Calu3 (cell line): Measurements from ENCODE around the gene TYMP. TPM values are rescaled to one million over a fixed set of nuclear protein-coding genes. Genes with fewer than 3 reads are reported as not detected.

Experiments used
- BruUV-seq: library from RNA; stranded (reverse); fragments of 400-500 nt; replicated peaks from 2 replicates; lab custom pipeline; 2021; lab: Mats Ljungman, UMichigan
- CTCF ChIA-PET: fragments of 300-600 bp; sonication (Branson Sonifier 250); formaldehyde crosslinking; loops from one replicate; lab custom pipeline; 2022; ENCODE audit warnings: antibody characterized with exemption; lab: Charles Lee
- DNase-seq: peaks from one replicate; pipeline ENCODE4 v3.0.0; 2022
- H3K27ac Mint-ChIP-seq: one replicate; pipeline ENCODE4 v1.8.0; 2022; ENCODE audit warnings: mixed read lengths; ENCODE audit not compliant: unreplicated experiment
- H3K27me3 Mint-ChIP-seq: one replicate; pipeline ENCODE4 v1.8.0; 2022; ENCODE audit warnings: mixed read lengths; ENCODE audit not compliant: unreplicated experiment
- H3K36me3 Mint-ChIP-seq: one replicate; pipeline ENCODE4 v1.8.0; 2022; ENCODE audit warnings: mild to moderate bottlenecking, moderate library complexity, mixed read lengths; ENCODE audit not compliant: insufficient read depth, unreplicated experiment
- H3K4me1 Mint-ChIP-seq: one replicate; pipeline ENCODE4 v1.8.0; 2022; ENCODE audit warnings: mild to moderate bottlenecking, low read depth, mixed read lengths; ENCODE audit not compliant: unreplicated experiment
- H3K4me3 Mint-ChIP-seq: one replicate; pipeline ENCODE4 v1.8.0; 2022; ENCODE audit warnings: mild to moderate bottlenecking, low read depth, moderate library complexity, mixed read lengths; ENCODE audit not compliant: unreplicated experiment
- H3K9me3 Mint-ChIP-seq: one replicate; pipeline ENCODE4 v1.8.0; 2022; ENCODE audit warnings: low read depth, mixed read lengths; ENCODE audit not compliant: unreplicated experiment
- CTCF ChIP-seq: fragments of 200-600 bp; IDR thresholded peaks from one replicate; pipeline ENCODE4 v1.8.0; 2022; ENCODE audit warnings: antibody characterized with exemption; ENCODE audit not compliant: unreplicated experiment
- intact Hi-C: fragments of 100-400 bp; cut with micrococcal nuclease; formaldehyde crosslinking; loops from one replicate; pipeline ENCODE4 v1.10.0; 2022; ENCODE audit not compliant: unreplicated experiment
- total RNA-seq: library from RNA; stranded (reverse); gene quantifications from 2 replicates; pipeline ENCODE4 v1.2.3, GENCODE V29; 2022

TYMP gene
- total RNA-seq, 1 experiment from 2014 or later, result 44.1 TPM

GRCh38 chr22:50532824-50533796 lies 3.3 kb upstream of the TYMP start:
- Mint-ChIP-seq H3K27ac (peak overlapping the region; percentile 98), H3K36me3 (peaks cover 72% of the 10 kb centered on the region), H3K27me3 (no peaks in the 10 kb centered on the region), H3K4me3 (peak overlapping the region; percentile 90), H3K4me1 (peaks cover 31% of the 10 kb centered on the region), H3K9me3 (no peaks in the 10 kb centered on the region)
- CTCF ChIA-PET, result interaction anchor here (1.5 to 1.9 kb wide), 2 partner anchors 30 to 88 kb away, joined by 5 to 6 read pairs; partner anchors contain the start of gene SYCE3
- TSS peak; percentile 18 for BruUV-seq
- no peak for TF ChIP-seq CTCF
- no peak for DNase-seq
- intact Hi-C loops, result no loop called here

GRCh38 chr22:50531962-50532674 lies 2.3 kb upstream of the TYMP start:
- no peak for TF ChIP-seq CTCF
- intact Hi-C loops, result loop anchor here (2.0 kb wide), 1 partner anchor 89 kb away; no protein-coding TSS in a partner anchor
- CTCF ChIA-PET, result interaction anchor here (0.7 to 1.9 kb wide), 5 partner anchors 31 to 225 kb away, joined by 3 to 6 read pairs (median 3); partner anchors contain the start of gene SYCE3
- peaks cover 29% of the 10 kb centered on the region for H3K4me1 Mint-ChIP-seq
- peak; percentile 84 for DNase-seq
- H3K4me3 Mint-ChIP-seq, result peak overlapping the region; percentile 90
- peak overlapping the region; percentile 98 for H3K27ac Mint-ChIP-seq
- no peaks in the 10 kb centered on the region for H3K9me3 Mint-ChIP-seq
- H3K36me3 Mint-ChIP-seq, result peaks cover 76% of the 10 kb centered on the region
- no peaks in the 10 kb centered on the region for H3K27me3 Mint-ChIP-seq
- no TSS peak for BruUV-seq

GRCh38 chr22:50531546-50531961 lies 1.7 kb upstream of the TYMP start:
- H3K27me3 Mint-ChIP-seq, result no peaks in the 10 kb centered on the region
- peak overlapping the region; percentile 98 for H3K27ac Mint-ChIP-seq
- DNase-seq, result peak; percentile 70
- CTCF ChIA-PET, result interaction anchor here (0.7 to 1.5 kb wide), 5 partner anchors 8 to 226 kb away, joined by 3 to 5 read pairs (median 3); partner anchors contain the start of gene SYCE3
- no peaks in the 10 kb centered on the region for H3K9me3 Mint-ChIP-seq
- peaks cover 82% of the 10 kb centered on the region for H3K36me3 Mint-ChIP-seq
- intact Hi-C loops, result loop anchor here (2.0 kb wide), 1 partner anchor 89 kb away; no protein-coding TSS in a partner anchor
- no peak for TF ChIP-seq CTCF
- H3K4me3 Mint-ChIP-seq, result peak overlapping the region; percentile 90
- H3K4me1 Mint-ChIP-seq, result peaks cover 34% of the 10 kb centered on the region
- no TSS peak for BruUV-seq

GRCh38 chr22:50530877-50531545 lies 1.2 kb upstream of the TYMP start:
- peak; percentile 85 for DNase-seq
- BruUV-seq, result TSS peak; percentile 14
- TF ChIP-seq CTCF, result no peak
- intact Hi-C loops, result loop anchor here (2.0 kb wide), 1 partner anchor 90 kb away; no protein-coding TSS in a partner anchor
- CTCF ChIA-PET, result interaction anchor here (1.0 to 1.5 kb wide), 2 partner anchors 8 to 32 kb away, joined by 3 to 5 read pairs; partner anchors contain the start of gene SYCE3
- no peaks in the 10 kb centered on the region for H3K9me3 Mint-ChIP-seq
- peaks cover 34% of the 10 kb centered on the region for H3K4me1 Mint-ChIP-seq
- no peaks in the 10 kb centered on the region for H3K27me3 Mint-ChIP-seq
- peak overlapping the region; percentile 98 for H3K27ac Mint-ChIP-seq
- H3K36me3 Mint-ChIP-seq, result peaks cover 87% of the 10 kb centered on the region
- peak overlapping the region; percentile 90 for H3K4me3 Mint-ChIP-seq
